Endothelial cell (in vitro differentiated cells): Measurements from ENCODE around the gene ZNF358. TPM values are rescaled to one million over a fixed set of nuclear protein-coding genes. Genes with fewer than 3 reads are reported as not detected.
A peak's percentile ranks its signal among the peaks of the same experiment; 100 is the strongest.

Experiments used
- DNase-seq: peaks from one replicate; pipeline ENCODE4 v3.0.0; 2021; ENCODE audit warnings: low spot score
- H3K27ac Mint-ChIP-seq: one replicate; pipeline ENCODE4 v1.8.0; 2021; ENCODE audit warnings: mixed read lengths, inconsistent platforms; ENCODE audit not compliant: unreplicated experiment
- H3K27me3 Mint-ChIP-seq: one replicate; pipeline ENCODE4 v1.8.0; 2021; ENCODE audit warnings: mild to moderate bottlenecking, moderate library complexity, mixed read lengths, inconsistent platforms; ENCODE audit not compliant: unreplicated experiment
- H3K36me3 Mint-ChIP-seq: one replicate; pipeline ENCODE4 v1.8.0; 2021; ENCODE audit warnings: mild to moderate bottlenecking, low read depth, mixed read lengths, inconsistent platforms; ENCODE audit not compliant: unreplicated experiment
- H3K4me1 Mint-ChIP-seq: one replicate; pipeline ENCODE4 v1.8.0; 2021; ENCODE audit warnings: mild to moderate bottlenecking, mixed read lengths, inconsistent platforms; ENCODE audit not compliant: unreplicated experiment
- H3K4me3 Mint-ChIP-seq: one replicate; pipeline ENCODE4 v1.8.0; 2021; ENCODE audit warnings: mild to moderate bottlenecking, mixed read lengths, inconsistent platforms; ENCODE audit not compliant: unreplicated experiment
- H3K9me3 Mint-ChIP-seq: one replicate; pipeline ENCODE4 v1.8.0; 2021; ENCODE audit warnings: mixed read lengths, inconsistent platforms; ENCODE audit not compliant: unreplicated experiment
- CTCF ChIP-seq: fragments of 200-600 bp; sonication (generic); IDR thresholded peaks from one replicate; pipeline ENCODE4 v1.5.0; 2021; ENCODE audit warnings: antibody characterized with exemption; ENCODE audit not compliant: unreplicated experiment
- total RNA-seq: library from RNA; stranded (reverse); fragmentation: NEBNext Ultra II Directional; extraction: Animal tissue kit (Norgen Biotek cat#: 25700); gene quantifications from one replicate; pipeline ENCODE4 v1.2.1, GENCODE V29; 2021; ENCODE audit not compliant: unreplicated experiment

ZNF358 gene
- total RNA-seq, 1 donor from 2014 or later: 87.4 TPM

GRCh38 chr19:7541475-7541824, 25.5 kb downstream of the ZNF358 start:
- Mint-ChIP-seq H3K27me3 (peaks cover 7% of the 10 kb centered on the region), H3K36me3 (peaks cover 31% of the 10 kb centered on the region), H3K9me3 (no peaks in the 10 kb centered on the region), H3K27ac (no peak overlapping the region), H3K4me3 (no peak overlapping the region), H3K4me1 (peaks cover 1% of the 10 kb centered on the region)
- no peak for DNase-seq
- TF ChIP-seq CTCF: no peak

- H3K27me3 Mint-ChIP-seq: peaks cover 6% of the 10 kb centered on the region
- H3K9me3 Mint-ChIP-seq: no peaks in the 10 kb centered on the region
- TF ChIP-seq CTCF: no peak
- no peaks in the 10 kb centered on the region for H3K4me1 Mint-ChIP-seq
- H3K27ac Mint-ChIP-seq: no peak overlapping the region
- H3K4me3 Mint-ChIP-seq: no peak overlapping the region
- H3K36me3 Mint-ChIP-seq: peaks cover 29% of the 10 kb centered on the region
- no peak for DNase-seq
These were observed 26.0 kb downstream of the ZNF358 start for GRCh38 chr19:7541828-7542443.

- H3K36me3 Mint-ChIP-seq: peaks cover 23% of the 10 kb centered on the region
- peak overlapping the region; percentile 77 for H3K4me3 Mint-ChIP-seq
- TF ChIP-seq CTCF: no peak
- H3K27ac Mint-ChIP-seq: no peak overlapping the region
- no peaks in the 10 kb centered on the region for H3K4me1 Mint-ChIP-seq
- no peaks in the 10 kb centered on the region for H3K9me3 Mint-ChIP-seq
- H3K27me3 Mint-ChIP-seq: peaks cover 4% of the 10 kb centered on the region
- no peak for DNase-seq
These were observed 26.8 kb downstream of the ZNF358 start for GRCh38 chr19:7542556-7543348.

- TF ChIP-seq CTCF: no peak
- peaks cover 18% of the 10 kb centered on the region for H3K36me3 Mint-ChIP-seq
These were observed 28.7 kb downstream of the ZNF358 start for GRCh38 chr19:7544626-7545025.

GRCh38 chr19:7545300-7545699, 29.4 kb downstream of the ZNF358 start:
- Mint-ChIP-seq H3K4me1 (no peaks in the 10 kb centered on the region), H3K4me3 (no peak overlapping the region), H3K9me3 (no peaks in the 10 kb centered on the region), H3K27me3 (peaks cover 3% of the 10 kb centered on the region), H3K27ac (no peak overlapping the region), H3K36me3 (peaks cover 16% of the 10 kb centered on the region)
- no peak for TF ChIP-seq CTCF
- DNase-seq: no peak

More at GRCh38 chr19:7544626-7545025, 28.7 kb downstream of the ZNF358 start:
- H3K27ac Mint-ChIP-seq: no peak overlapping the region
- no peak overlapping the region for H3K4me3 Mint-ChIP-seq
- H3K4me1 Mint-ChIP-seq: no peaks in the 10 kb centered on the region
- peaks cover 4% of the 10 kb centered on the region for H3K27me3 Mint-ChIP-seq
- no peaks in the 10 kb centered on the region for H3K9me3 Mint-ChIP-seq
- no peak for DNase-seq
